K562 (cell line): ENCODE data around the gene CCDC185. TPM values are rescaled to one million over a fixed set of nuclear protein-coding genes. Genes with fewer than 3 reads are reported as not detected.

Experiments used
- ATAC-seq: fragments of 200-7000 bp; cut with Tn5 transposase; 3 replicates; pipeline ENCODE4 v1.9.1; 2020; ENCODE audit warnings: moderate library complexity
- BruUV-seq: library from RNA; stranded (reverse); fragments of 400-500 nt; replicated peaks from 2 replicates; lab custom pipeline; 2021; lab: Mats Ljungman, UMichigan
- CTCF ChIA-PET: fragments of 300-600 bp; formaldehyde crosslinking; extraction: SDS; loops from one replicate; lab custom pipeline; 2021; ENCODE audit warnings: low intra/inter-chr PET ratio; lab: Yijun Ruan, JAX
- POLR2A ChIA-PET: fragments of 300-600, 350-650 bp; sonication (Branson Sonifier 250); formaldehyde crosslinking; extraction: SDS; loops from one replicate; lab custom pipeline; 2021; ENCODE audit warnings: antibody characterized with exemption, inconsistent platforms; lab: Yijun Ruan, JAX
- DNase-seq, 4 experiments: peaks; one replicate each; pipeline versions ENCODE4 v3.0.0 to v3.0.0-alpha.2; 2011 to 2018; ENCODE audit warnings: low spot score in 3 of 4, mixed read lengths in 3 of 4; ENCODE audit errors: extremely low read depth in 1 of 4
- FAIRE-seq: peaks from 2 replicates; lab custom pipeline; 2011; peaks lifted over from hg19 to GRCh38; lab: Jason Lieb, UNC
- H2AFZ ChIP-seq: 2 replicates; pipeline ENCODE4 v1.6.0; 2011; ENCODE audit warnings: low read depth, low read length, control low read depth, inconsistent platforms
- H3K27ac ChIP-seq: fragments of 200-600 bp; 3 replicates; pipeline ENCODE4 v1.8.0; 2011; ENCODE audit warnings: low read depth, mild to moderate bottlenecking, control low read depth, inconsistent platforms, low read length, moderate library complexity, mixed read lengths; ENCODE audit errors: extremely low read depth
- H3K27me3 ChIP-seq, 2 experiments: fragments of 300-600 bp in 1 of 2; 2 replicates in 1 of 2; 3 replicates in 1 of 2; pipeline versions ENCODE4 v1.6.0 to v1.8.0; 2011; ENCODE audit warnings: inconsistent platforms in 2 of 2, low read length in 2 of 2, mild to moderate bottlenecking in 1 of 2, mixed read lengths in 1 of 2, moderate library complexity in 1 of 2; ENCODE audit not compliant: control insufficient read depth in 2 of 2, insufficient read depth in 2 of 2
- H3K36me3 ChIP-seq: fragments of 300-600 bp; 3 replicates; pipeline ENCODE4 v1.8.0; 2011; ENCODE audit warnings: mild to moderate bottlenecking, low read length, inconsistent platforms; ENCODE audit not compliant: control insufficient read depth, insufficient read depth
- H3K4me1 ChIP-seq, 2 experiments: fragments of 200-600 bp in 1 of 2; replicated peaks in 1 of 2; 2 replicates in 1 of 2; 3 replicates in 1 of 2; pipeline versions ENCODE4 v1.5.1 to v1.8.0; 2011; ENCODE audit warnings: inconsistent platforms in 2 of 2, low read length in 2 of 2, mild to moderate bottlenecking in 1 of 2, mixed read lengths in 1 of 2, moderate library complexity in 1 of 2; ENCODE audit not compliant: control insufficient read depth in 2 of 2, insufficient read depth in 2 of 2
- H3K4me2 ChIP-seq: 2 replicates; pipeline ENCODE4 v1.6.1; 2011; ENCODE audit warnings: low read length, control low read depth, inconsistent platforms, mixed read lengths; ENCODE audit not compliant: insufficient read depth
- H3K4me3 ChIP-seq: fragments of 200-600 bp; sonication (generic), shearing (Covaris generic); 2 replicates; pipeline ENCODE4 v1.5.1; 2016; ENCODE audit warnings: control low read depth, inconsistent platforms
- H3K79me2 ChIP-seq: fragments of 200-600 bp; 3 replicates; pipeline ENCODE4 v1.8.0; 2011; ENCODE audit warnings: low read length, inconsistent platforms; ENCODE audit not compliant: control insufficient read depth, insufficient read depth
- H3K9ac ChIP-seq, 2 experiments: 2 replicates each; pipeline versions ENCODE4 v1.6.0 to v1.6.1; 2011; ENCODE audit warnings: low read depth in 2 of 2, low read length in 2 of 2, control low read depth in 1 of 2, inconsistent platforms in 1 of 2, mild to moderate bottlenecking in 1 of 2, mixed read lengths in 1 of 2; ENCODE audit not compliant: insufficient read depth in 1 of 2
- H3K9me1 ChIP-seq: one replicate; pipeline ENCODE4 v1.6.0; 2011; ENCODE audit warnings: inconsistent platforms, mild to moderate bottlenecking, low read length, moderate library complexity; ENCODE audit not compliant: control insufficient read depth, insufficient read depth
- H3K9me3 ChIP-seq: replicated peaks from 2 replicates; pipeline ENCODE4 v1.5.1; 2011; ENCODE audit warnings: low read depth, low read length, inconsistent platforms; ENCODE audit not compliant: control insufficient read depth, insufficient read depth
- H4K20me1 ChIP-seq: replicated peaks from 2 replicates; pipeline ENCODE4 v1.6.1; 2011; ENCODE audit warnings: low read length, inconsistent platforms, mixed read lengths; ENCODE audit not compliant: control insufficient read depth, insufficient read depth
- CBX3 ChIP-seq, 2 experiments: IDR thresholded peaks; 1 replicate in 1 of 2; 2 replicates in 1 of 2; pipeline ENCODE4 v1.6.1; 2012; ENCODE audit warnings: inconsistent platforms in 2 of 2, low read length in 2 of 2, borderline replicate concordance in 1 of 2, control low read depth in 1 of 2
- CCNT2 ChIP-seq: IDR thresholded peaks from 2 replicates; pipeline ENCODE4 v1.6.1; 2011; ENCODE audit warnings: borderline replicate concordance, low read depth, mild to moderate bottlenecking, moderate library complexity, mixed read lengths, low read length; ENCODE audit not compliant: insufficient read length; ENCODE audit errors: extremely low read depth
- ZNF436 ChIP-seq: fragments of 250-450, 450-650 bp; sonication (Bioruptor Pico); formaldehyde crosslinking; IDR thresholded peaks from 2 replicates; pipeline ENCODE4 v1.7.0; 2020; ENCODE audit warnings: mild to moderate bottlenecking
- ZNF57 ChIP-seq: fragments of 450-650 bp; formaldehyde crosslinking; IDR thresholded peaks from 2 replicates; pipeline ENCODE4 v1.4.0; 2020; ENCODE audit warnings: mild to moderate bottlenecking, moderate library complexity
- ZNF76 ChIP-seq: fragments of 250-450 bp; sonication (Bioruptor Pico); IDR thresholded peaks from 2 replicates; pipeline ENCODE4 v1.4.0; 2020; ENCODE audit warnings: mild to moderate bottlenecking, moderate library complexity, borderline replicate concordance
- WGBS: fragments of 100-300 bp; shearing (Covaris generic); methylation state at CpG from one replicate; pipeline ENCODE4 v1.1.6; 2016; ENCODE audit warnings: low coverage, mixed read lengths; ENCODE audit not compliant: insufficient coverage; ENCODE audit errors: missing lambda C conversion rate; 5-methylcytosine and 5-hydroxymethylcytosine counted together
- in situ Hi-C: fragments of 300-500 bp; cut with MboI; formaldehyde crosslinking; loops from 4 replicates; pipeline ENCODE4 v1.15.0; 2018; ENCODE audit warnings: inconsistent platforms, mixed read lengths
- intact Hi-C: fragments of 100-400 bp; cut with micrococcal nuclease; formaldehyde crosslinking; loops from 2 replicates; pipeline ENCODE4 v1.14.2; 2022
- polyA plus RNA-seq, 8 experiments: library from polyadenylated mRNA; depleted of rRNA in 4 of 8; stranded (reverse) in 5 of 8; unstranded in 3 of 8; fragments of >200 nt; fragmentation: Nextera tagmentation in 2 of 8; fragmentation: Illumina TruSeq in 1 of 8; extraction: Ambion mirVana in 2 of 8; extraction: Trizol in 1 of 8; gene quantifications; 2 replicates each; pipeline versions ENCODE4 v1.2.1 to v1.2.3, GENCODE V29; 2011 to 2014; ENCODE audit warnings: inconsistent platforms in 1 of 8, missing spikeins in 1 of 8
- total RNA-seq, 7 experiments: library from RNA; depleted of rRNA in 6 of 7; stranded (reverse); fragments of >200 nt in 6 of 7; fragmentation: Illumina TruSeq in 2 of 7; extraction: Trizol in 2 of 7; gene quantifications; 2 replicates each; pipeline versions ENCODE4 v1.2.1 to v1.2.3, GENCODE V29; 2011 to 2021; ENCODE audit warnings: low replicate concordance in 1 of 7
- TF ChIP-seq, protein P1 (sequence below), 2 experiments: fragments of 250-450 bp in 1 of 2; fragments of 450-650 bp in 1 of 2; sonication (Bioruptor Pico) in 1 of 2; IDR thresholded peaks; 2 replicates each; pipeline versions ENCODE4 v1.6.1 to v1.8.0; 2016 to 2021; ENCODE audit warnings: mild to moderate bottlenecking in 2 of 2, moderate library complexity in 2 of 2, missing compliant biosample characterization in 1 of 2, missing genetic modification characterization in 1 of 2
- TF ChIP-seq, protein P2 (sequence below), 2 experiments: fragments of 450-650 bp in 1 of 2; sonication (generic) in 1 of 2; formaldehyde crosslinking in 1 of 2; IDR thresholded peaks in 1 of 2; conservative IDR thresholded peaks in 1 of 2; 2 replicates each; pipeline versions ENCODE4 v1.6.1 to v1.8.1; 2016 to 2023; ENCODE audit warnings: mild to moderate bottlenecking in 2 of 2, moderate library complexity in 2 of 2, inconsistent platforms in 1 of 2, missing genetic modification reagents in 1 of 2

Gene CCDC185
- total and polyA plus RNA-seq, 9 of the 15 experiments (the other 6 are each of a cell fraction or from before 2014, with no cell fraction given) = not detected

DNA sequence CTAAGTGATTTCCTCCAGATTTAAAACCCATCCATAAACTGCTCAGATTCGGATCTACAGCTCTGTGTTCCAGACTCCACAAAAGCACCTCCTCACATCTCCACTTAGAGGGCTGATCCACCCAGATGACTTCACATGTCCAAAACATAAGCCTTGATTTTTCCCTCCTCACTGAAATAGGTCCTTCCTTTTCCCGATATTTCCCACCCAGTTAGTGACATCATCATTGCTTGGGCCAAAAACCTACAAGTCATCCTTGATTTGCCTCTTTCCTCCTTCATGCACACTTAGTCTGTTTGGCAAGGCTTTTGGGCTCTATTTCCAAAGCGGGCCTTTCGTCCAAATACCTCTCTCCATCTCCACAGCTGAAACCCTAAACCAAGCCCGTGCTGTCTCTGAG is 32.3 kb downstream of the CCDC185 start:
- WGBS = 2% methylated on average over 5 of the region's 5 CpGs
- Histone ChIP-seq H3K27ac (no peak overlapping the region), H3K79me2 (no peaks in the 10 kb centered on the region), H3K36me3 (no peaks in the 10 kb centered on the region), H3K9me1 (no peaks in the 10 kb centered on the region), H2AFZ (no peak overlapping the region), H3K4me2 (no peak overlapping the region), H3K9ac (no peak overlapping the region), H3K9me3 (no peaks in the 10 kb centered on the region), H3K4me3 (no peak overlapping the region), H3K27me3 (peaks cover 0 to 17% of the 10 kb centered on the region in 2 experiments; a peak in 2 of 5 replicates), H3K4me1 (no peaks in the 10 kb centered on the region), H4K20me1 (no peaks in the 10 kb centered on the region)
- TF ChIP-seq ZNF436 (no peak), ZNF57 (no peak), ZNF76 (CRISPR knock-in tag) (no peak), CCNT2 (no peak), CBX3 (IDR thresholded peaks at IDR 0.05; ENCODE audit: borderline replicate concordance in 1 of 2, low read length in 2 of 2) (no peak)
- TF ChIP-seq, protein P1, sequence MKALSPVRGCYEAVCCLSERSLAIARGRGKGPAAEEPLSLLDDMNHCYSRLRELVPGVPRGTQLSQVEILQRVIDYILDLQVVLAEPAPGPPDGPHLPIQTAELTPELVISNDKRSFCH (CRISPR knock-in tag; IDR thresholded peaks at IDR 0.05) = no peak
- TF ChIP-seq, protein P1 (tag; IDR thresholded peaks at IDR 0.05) = no peak
- TF ChIP-seq, protein P2, sequence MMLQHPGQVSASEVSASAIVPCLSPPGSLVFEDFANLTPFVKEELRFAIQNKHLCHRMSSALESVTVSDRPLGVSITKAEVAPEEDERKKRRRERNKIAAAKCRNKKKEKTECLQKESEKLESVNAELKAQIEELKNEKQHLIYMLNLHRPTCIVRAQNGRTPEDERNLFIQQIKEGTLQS (IDR thresholded peaks at IDR 0.05) = peak; percentile 41
- TF ChIP-seq, protein P2 (CRISPR knock-in tag; conservative IDR thresholded peaks at IDR 0.05) = no peak
- in situ Hi-C loops = no loop called here
- CTCF ChIA-PET = no interaction called here
- DNase-seq (no peak), FAIRE-seq (no peak), ATAC-seq (no peak)
- intact Hi-C loops = no loop called here
- POLR2A ChIA-PET = no interaction called here
- BruUV-seq = no TSS peak
